ENCODE measurements around the gene NME9. TPM values are rescaled to one million over a fixed set of nuclear protein-coding genes. Genes with fewer than 3 reads are reported as not detected.
A peak's percentile ranks its signal among the peaks of the same experiment; 100 is the strongest.

The NME9 gene
- total RNA-seq, 1 experiment from 2014 or later = not detected

GRCh38 chr3:138303474-138303873 lies 26.2 kb downstream of the NME9 start:
- H3K27ac Mint-ChIP-seq = 0 out of 7 replicates have a peak overlapping the region, but pooled peaks of 1 of the 3 experiments have one; percentile 34
- no CpG with 5 or more reads among the region's 6 CpGs for WGBS (ENCODE audit: extremely low coverage, insufficient read length, low lambda C conversion rate)

More at GRCh38 chr3:138303474-138303873, 26.2 kb downstream of the NME9 start:
- no peak overlapping the region for H4K91ac ChIP-seq (ENCODE audit: insufficient read length, low read depth, low read length)
- no peaks in the 10 kb centered on the region for H3K79me1 ChIP-seq (ENCODE audit: insufficient read depth, low read depth, low read length, poor library complexity, severe bottlenecking)
- DNase-seq = no peak
- H3K4me1 ChIP-seq (ENCODE audit: insufficient read depth, low read length) = no peaks in the 10 kb centered on the region
- peaks cover 8 to 12% (median 11%) of the 10 kb centered on the region in 3 experiments for H3K36me3 Mint-ChIP-seq (ENCODE audit: insufficient read depth in 1 of 3, low read depth in 3 of 3)
- H3K9ac ChIP-seq (ENCODE audit: extremely low read depth, insufficient read length, low read length) = no peak overlapping the region
- no peak overlapping the region for H3K27ac ChIP-seq (ENCODE audit: insufficient read length, low read depth, low read length)
- peaks cover 11 to 13% of the 10 kb centered on the region in 2 experiments for H3K9me3 Mint-ChIP-seq
- no peak overlapping the region for H2BK20ac ChIP-seq (ENCODE audit: low read depth, low read length, poor library complexity, severe bottlenecking)
- no peak overlapping the region for H2BK15ac ChIP-seq (ENCODE audit: low read depth, low read length)
- no peaks in the 10 kb centered on the region for H3K9me3 ChIP-seq (ENCODE audit: control insufficient read depth, low read depth, low read length)
- no peaks in the 10 kb centered on the region for H4K20me1 ChIP-seq (ENCODE audit: control insufficient read depth, insufficient read depth, insufficient read length)
- H3K23ac ChIP-seq (ENCODE audit: insufficient read length, low read depth, low read length) = no peak overlapping the region
- H2BK5ac ChIP-seq (ENCODE audit: insufficient read length, low read length) = no peak overlapping the region
- no peak overlapping the region for H3K56ac ChIP-seq (ENCODE audit: insufficient read length, low read depth, low read length)
- H3K27me3 ChIP-seq (ENCODE audit: insufficient read depth, low read length) = no peaks in the 10 kb centered on the region
- H3K4me3 Mint-ChIP-seq = no peak overlapping the region
- no peaks in the 10 kb centered on the region for H3K79me2 ChIP-seq (ENCODE audit: insufficient read depth, low read length)
- H3K23me2 ChIP-seq (ENCODE audit: insufficient read length, low read depth, low read length, poor library complexity, severe bottlenecking) = no peaks in the 10 kb centered on the region
- no peak overlapping the region for H4K5ac ChIP-seq (ENCODE audit: insufficient read length, low read depth, low read length)
- no peaks in the 10 kb centered on the region for H3K4me1 Mint-ChIP-seq
- no peak overlapping the region for H3K18ac ChIP-seq (ENCODE audit: insufficient read length, low read depth, low read length)
- H2BK120ac ChIP-seq (ENCODE audit: low read depth, low read length, poor library complexity, severe bottlenecking) = no peak overlapping the region
- peaks cover 11% of the 10 kb centered on the region; the same call in 1 of the 2 replicates for H3K27me3 Mint-ChIP-seq (ENCODE audit: low read depth)
- TF ChIP-seq CTCF (conservative IDR thresholded peaks at IDR 0.05) = no peak
- no peak overlapping the region for H2BK12ac ChIP-seq (ENCODE audit: insufficient read length, low read depth, low read length)
- no peak overlapping the region for H3K4me2 ChIP-seq (ENCODE audit: insufficient read depth, insufficient read length, low read length)
- H3K4ac ChIP-seq (ENCODE audit: low read depth, low read length) = no peak overlapping the region
- H3K14ac ChIP-seq (ENCODE audit: insufficient read depth, low read length) = no peak overlapping the region
- no peak overlapping the region for H2AFZ ChIP-seq (ENCODE audit: low read length)
- H3T11ph ChIP-seq (ENCODE audit: low read length) = no peak overlapping the region
- H4K8ac ChIP-seq (replicated peaks; ENCODE audit: insufficient read length, low read depth, low read length) = no peak overlapping the region
- H2AK5ac ChIP-seq (ENCODE audit: insufficient read length, low read length) = no peak overlapping the region
